H4 (cell line): ENCODE measurements around the gene PAX5. TPM values are rescaled to one million over a fixed set of nuclear protein-coding genes. Genes with fewer than 3 reads are reported as not detected.

Source experiments
- DNase-seq: peaks from one replicate; pipeline ENCODE4 v3.0.0-alpha.2; 2015; ENCODE audit warnings: low spot score
- total RNA-seq: library from RNA; depleted of rRNA; stranded (reverse); fragments of >200 nt; shearing (Covaris generic); gene quantifications from 2 replicates; pipeline ENCODE4 v1.2.3, GENCODE V29; 2014

PAX5 gene
- total RNA-seq, 1 experiment from 2014 or later: not detected

DNA sequence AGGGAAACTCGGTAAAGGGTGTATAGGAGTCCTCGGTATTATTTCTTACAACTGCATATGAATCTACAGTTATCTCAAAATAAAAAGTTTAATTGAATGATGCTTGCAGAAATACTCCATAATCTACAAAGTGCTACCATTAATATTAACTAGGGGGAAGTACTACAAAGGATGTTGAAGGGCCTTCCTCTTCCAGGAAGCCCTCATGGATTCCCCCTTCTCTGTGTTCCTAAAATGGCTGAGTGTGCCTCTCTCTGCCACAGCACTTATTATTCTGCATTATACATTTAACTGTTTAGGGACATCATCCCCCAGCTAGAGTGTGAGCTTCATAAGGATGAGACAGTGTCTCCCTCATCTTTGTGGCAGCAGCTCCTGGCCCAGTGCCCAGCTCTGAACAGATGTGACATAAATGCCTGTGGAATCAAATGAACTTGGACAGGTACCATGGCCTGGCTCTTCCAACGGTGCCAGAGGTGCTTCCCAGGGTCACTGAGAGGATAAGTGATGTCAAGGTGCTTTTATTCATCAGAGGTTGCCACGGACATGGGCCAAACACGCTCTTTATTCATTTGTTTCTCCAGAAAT lies 99.5 kb downstream of the PAX5 start:
- no peak for DNase-seq

DNA sequence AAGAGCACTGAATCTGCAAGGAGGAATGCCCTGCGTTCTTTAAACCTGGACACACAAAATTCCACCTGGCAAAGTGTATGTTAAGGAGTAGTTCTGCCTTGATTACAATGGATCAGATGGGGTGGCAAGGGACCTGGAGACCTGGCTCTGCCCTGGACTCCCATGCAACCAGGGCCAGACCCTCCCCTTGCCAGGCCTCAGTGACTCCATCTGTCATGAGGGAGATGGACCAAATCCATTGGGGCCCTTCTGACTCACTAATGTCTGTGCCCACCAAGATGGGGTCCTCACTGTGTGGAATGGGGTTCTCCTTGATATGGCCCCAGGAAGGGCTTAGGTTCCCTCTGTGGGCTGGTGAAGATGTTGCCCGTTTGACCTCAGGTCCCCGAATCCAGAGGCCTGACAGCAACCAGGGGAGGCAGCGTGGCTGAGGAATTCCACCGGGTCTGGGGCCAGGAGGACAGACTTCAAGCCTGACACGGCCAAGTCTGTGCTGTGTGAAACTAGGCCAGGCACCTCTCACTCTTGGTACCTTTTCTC lies 100.3 kb downstream of the PAX5 start:
- DNase-seq: no peak

DNA sequence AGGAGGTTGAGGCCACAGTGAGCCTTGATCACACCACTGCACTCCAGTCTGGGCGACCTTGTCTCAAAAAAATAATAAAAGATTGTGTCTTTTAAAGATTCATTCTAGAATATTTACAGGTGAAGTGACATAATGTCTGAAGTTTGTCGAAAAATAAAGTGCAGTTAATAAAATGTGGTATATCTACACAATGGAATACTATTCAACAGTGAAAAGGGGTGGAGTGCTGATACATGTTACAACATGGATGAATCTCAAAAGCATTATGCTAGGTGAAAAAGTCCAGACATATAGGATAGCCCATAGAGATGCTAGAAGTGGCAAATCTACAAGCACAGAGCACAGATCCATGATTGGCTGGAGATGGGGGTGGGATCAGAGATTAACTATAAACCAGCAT lies 101.9 kb downstream of the PAX5 start:
- DNase-seq: no peak

DNA sequence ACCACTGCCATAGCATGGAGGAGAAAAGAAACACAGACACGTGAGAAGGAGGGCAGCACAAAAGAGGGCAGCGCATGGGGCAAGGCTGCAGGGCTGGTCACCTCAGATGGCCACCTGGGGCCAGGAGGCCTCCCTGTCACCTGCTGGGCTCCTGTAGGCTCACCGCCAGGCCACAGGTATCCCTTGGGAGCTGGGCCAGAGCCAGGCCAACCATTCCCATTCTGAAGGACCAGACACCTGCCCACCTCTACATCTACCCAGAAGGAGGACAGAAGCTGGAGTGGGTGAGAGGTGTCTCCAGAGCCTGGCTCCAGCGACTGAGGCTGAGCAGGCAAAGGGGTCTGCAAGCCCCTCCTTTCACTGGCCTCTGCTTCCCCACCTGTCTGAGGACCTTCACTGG lies 103.1 kb downstream of the PAX5 start:
- DNase-seq: no peak

DNA sequence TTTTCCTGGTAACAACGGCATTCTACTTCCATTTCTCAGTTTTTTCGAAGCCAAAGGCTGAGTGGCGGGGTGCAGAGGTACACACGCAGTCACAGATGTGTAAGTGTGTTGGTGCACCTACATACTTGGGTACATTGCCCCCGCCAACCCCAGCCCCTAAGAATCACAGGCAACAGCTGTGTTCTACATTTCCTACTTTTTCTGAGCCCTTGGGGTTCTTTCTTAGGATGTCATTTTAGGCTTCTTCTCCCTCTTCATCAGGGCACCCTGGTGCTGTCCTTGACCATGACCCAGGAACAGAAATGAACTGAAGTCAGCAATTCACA lies 104.8 kb downstream of the PAX5 start:
- no peak for DNase-seq

DNA sequence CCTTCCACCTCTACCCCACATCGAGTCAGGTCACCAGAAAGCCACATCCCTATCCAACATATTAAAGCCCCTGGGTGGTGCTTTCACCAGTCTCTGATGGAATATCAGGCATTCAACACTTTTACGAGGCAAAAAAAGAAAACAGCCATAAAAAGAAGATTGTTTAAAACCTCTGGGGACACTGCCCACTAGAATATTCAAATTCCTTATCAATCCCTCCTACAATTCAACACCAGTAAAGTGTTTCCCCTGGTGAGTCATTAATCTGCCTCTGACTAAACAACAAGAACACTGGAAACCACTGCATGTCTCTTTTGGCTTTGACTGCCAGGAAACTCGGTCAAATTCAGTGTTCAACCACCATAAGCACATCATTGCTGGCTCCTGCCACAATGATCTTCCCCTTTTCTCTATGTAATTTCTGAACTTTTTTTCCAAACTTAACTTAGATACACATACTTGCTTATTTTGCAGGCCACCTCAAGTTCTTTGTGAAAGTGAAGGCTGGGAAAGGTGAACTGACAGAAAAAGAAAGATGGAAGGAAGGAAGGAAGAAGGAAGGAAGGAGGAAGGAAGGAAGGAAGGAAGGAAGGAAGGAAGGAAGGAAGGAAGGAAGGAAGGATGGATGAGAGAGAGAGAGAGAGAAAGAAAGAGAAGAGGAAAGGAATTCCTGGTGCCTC lies 105.3 kb downstream of the PAX5 start:
- DNase-seq: peak; percentile 77

DNA sequence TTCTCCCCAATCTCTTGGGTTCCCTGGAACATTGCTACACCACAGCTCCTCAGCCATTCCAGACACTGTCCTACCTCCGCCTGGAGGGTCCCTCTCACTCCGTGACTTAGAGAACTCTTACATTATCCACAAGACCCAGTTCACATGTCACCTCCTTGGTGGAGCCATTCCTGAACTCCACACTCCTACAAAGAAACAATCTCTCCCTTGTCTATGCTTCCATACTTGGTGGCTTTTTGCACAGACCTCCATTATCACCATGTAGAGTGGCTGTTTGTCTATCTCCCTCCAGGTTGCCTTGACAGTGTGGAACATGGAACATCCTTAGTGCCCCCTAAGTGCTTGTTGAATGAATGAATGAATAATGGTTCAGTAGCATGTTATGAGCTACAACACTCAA lies 105.9 kb downstream of the PAX5 start:
- no peak for DNase-seq

DNA sequence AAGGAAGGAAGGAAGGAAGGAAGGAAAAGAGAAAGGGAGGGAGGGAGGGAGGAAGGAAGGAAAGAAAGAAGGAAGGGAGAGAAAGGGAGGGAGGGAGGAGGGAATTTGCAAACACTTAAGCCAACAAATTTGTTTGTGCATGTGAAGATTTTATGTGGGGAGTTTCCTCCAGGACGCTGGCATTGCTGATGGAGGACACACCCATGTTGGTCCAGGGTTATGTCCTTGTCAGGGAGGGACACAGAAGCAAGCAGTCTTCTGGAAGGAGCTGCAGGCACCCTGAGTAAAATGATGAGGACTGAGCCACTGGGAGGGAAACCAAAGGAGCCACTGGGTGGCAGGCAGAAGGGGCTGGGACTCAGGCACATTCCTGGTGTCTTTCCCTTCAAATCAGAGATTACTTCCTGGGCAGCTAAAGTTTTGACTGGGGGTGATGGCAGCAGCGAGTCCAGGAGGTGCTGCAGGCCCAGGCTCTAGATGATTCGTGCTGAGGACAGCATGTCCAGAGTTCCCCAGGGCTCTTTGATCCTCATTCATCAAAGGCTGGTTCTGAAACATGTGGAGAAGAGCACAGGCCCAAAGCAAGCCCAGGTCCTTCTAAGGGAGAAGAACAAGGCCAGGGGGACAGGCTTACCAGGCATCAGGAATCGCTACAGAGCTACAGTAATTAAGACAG lies 109.2 kb downstream of the PAX5 start:
- DNase-seq: no peak

DNA sequence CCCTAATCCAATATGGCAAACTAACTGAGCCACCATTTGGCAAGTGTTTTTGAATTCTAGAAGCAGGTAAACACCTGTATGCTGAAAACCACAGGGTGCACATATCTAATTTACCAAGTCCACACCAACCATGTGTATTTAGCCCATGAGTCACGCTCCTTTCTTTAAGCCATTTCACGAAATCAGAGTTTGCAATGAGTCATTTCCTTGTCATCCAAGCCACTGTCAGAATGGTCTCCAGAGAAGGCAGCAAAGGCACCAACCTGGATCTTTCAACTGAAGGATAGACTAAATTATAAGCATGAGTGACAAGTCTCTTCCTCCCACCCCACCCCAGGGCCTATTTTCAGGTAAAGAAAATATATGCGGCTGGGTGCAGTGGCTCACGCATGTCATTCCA lies 110.0 kb downstream of the PAX5 start:
- DNase-seq: peak; percentile 94

DNA sequence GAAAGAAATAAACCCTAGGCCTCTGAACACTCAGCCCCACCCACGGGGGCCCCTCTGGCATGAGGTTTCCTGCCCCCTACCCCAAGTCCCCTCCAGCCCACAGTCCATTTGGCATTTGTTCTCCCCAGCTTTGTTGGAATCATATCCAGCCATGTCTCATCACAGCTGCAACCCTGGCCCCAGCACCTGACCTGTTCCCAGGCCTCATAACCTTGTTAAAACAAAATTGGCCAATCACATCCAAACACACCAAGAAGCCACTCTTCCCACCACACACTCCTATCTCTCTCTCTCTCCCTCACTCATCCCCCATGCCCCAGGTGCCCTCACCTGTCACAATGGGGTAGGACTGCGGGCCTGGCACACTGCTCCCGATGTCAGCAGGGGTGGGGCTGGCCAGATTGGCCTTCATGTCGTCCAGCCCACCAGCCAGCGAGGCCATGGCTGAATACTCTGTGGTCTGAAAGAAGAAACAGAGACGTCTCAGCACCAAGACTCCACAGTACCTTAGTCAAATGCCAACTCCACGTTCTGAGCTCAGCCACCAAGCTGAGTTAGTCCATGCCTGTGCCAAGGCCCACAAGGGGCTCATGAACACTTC lies 110.9 kb downstream of the PAX5 start:
- DNase-seq: no peak

DNA sequence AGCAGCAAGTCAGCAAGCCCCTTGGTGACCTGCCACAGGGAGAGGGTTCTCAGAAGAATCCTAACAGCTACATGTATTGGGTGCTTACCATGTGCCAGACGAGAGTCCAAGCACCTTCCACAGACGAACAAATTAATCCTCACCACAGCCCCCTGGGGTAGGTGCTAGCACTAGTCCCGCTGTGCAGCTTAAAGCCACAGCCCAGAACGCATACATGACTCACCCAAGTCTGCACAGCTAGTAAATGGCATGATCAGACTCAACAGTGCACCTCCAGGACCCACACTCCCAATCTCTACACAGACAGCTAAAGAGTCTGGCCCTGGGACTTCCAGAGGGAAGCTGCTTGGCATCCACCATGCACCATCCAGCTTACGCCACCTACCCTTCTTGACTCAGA lies 111.5 kb downstream of the PAX5 start:
- DNase-seq: peak; percentile 62

DNA sequence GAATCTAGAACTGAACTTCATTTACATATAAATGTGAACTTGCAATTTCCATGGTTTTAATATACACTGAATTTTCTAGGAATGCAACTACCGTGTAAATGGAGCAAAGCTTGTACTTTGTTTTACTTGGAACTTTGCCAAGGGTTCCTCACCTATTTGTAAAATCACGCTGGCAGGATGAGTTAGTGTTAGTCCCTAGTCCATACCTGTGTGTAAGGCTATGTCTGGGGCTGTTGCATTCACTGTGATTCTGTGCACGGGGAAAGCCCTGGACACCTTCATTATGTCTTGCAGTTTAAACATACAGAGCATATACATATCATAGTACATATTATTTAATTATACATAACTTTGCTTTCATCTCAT lies 119.9 kb downstream of the PAX5 start:
- no peak for DNase-seq

DNA sequence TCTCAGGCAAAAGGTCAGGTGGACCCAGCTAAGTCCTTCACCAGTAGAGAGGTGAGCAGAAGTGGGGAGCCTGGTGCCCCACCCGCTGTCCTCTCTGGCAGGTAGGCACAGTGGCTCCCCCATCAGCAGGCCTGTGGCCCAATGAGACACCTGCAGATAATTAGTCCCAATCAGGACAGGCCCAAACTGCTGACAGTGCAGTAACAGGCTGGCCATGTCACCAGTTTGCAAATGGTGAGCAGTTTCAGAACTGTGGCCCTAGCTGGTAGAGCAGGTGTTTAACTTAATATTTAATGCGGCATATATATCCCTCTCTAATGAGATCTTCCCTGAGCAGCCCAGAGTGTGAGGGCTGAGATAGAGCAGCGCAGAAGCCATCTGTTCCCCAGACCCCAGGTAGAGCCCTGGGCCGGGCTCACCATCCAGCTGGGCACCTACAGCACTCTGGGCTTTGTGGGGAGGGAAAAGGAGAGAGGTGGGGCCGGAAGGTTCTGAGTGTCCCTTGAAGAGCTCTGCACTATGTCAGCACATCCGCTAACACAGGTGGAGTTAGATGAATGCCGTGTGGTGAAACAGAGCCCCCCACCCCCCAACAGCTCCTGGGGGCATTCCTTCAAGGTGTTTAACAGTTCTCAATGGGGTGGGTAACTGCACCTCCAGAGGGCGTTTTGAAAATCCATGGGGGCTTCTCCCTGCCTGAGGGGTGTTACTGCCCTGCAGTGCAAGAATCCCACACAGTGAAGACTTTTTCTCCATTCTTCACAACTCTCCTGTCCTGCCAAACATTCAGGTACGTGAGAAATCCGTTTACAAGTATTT lies 120.5 kb downstream of the PAX5 start:
- DNase-seq: no peak

DNA sequence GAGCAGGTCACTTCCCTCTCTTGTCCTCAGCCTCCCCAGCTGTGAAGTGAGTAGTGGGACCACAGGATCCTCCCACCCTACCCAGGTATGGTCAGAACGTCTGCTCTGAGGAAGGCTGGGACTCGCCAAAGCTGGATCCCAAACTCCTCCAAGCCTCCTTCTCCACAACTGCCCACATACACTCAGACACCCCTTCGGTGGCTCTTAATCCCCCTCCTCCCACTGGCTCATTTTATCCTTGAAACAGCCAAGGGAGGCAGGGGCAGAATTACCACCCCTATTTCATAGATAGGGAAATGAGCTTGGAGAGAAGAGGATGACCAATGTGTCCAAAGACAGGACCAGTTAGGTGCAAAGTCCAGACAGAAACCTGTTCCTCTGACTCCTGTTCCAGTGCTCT lies 121.4 kb downstream of the PAX5 start:
- DNase-seq: no peak

DNA sequence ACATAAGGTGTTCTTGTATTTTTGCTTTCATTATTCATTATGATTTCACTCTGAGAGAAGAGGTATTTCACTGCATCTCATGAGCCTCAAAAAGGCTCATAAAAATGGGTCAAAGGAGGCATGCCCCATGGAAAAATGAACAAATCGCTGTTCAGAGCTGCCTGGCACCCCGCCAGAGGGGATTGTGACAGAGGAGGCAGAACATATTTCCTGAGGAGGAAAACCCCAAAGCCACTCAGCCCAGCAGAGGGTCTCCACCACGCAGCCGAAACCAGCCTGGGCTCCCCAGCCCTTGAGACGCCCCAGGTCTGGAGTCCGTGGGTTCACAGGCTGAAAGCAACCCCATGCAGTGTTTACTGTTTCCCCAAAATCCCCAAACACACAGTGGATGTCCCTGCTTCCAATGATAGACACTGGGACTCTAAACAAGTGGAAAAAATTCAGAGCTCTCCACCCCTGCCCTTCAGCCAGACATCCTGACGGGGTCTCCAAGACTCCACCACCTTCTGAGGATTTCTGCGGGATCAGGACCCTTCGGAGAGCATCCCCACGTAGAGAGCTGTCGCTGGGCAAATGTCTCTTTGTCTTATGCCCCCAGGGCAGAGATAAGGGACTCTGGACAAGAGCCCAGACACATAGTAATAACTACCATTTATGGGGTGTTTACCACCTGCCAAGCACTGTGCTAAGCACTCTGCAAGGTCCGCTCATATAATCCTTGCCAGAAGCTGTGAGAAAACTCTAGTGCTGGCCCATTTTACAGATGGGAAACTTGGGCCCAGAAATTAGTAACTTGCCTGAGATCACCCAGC lies 122.3 kb downstream of the PAX5 start:
- no peak for DNase-seq

DNA sequence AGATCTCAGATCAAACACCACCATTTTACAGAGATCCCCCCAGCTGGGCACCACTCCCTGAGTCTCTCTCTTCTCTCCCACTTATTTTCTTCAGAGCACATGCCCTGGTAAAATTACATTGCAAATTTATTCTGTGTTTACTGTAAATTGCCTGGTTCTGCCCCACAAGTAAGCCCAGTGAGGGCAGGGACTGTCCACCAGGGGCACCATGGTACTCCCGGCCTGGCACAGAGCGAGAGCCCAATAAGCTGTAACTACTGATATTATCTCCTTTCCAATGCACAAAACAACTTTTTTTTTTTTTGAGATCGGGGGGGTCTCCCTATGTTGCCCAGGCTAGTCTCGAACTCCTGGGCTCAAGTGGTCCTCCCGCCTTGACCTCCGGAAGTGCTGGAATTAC lies 123.0 kb downstream of the PAX5 start:
- no peak for DNase-seq

DNA sequence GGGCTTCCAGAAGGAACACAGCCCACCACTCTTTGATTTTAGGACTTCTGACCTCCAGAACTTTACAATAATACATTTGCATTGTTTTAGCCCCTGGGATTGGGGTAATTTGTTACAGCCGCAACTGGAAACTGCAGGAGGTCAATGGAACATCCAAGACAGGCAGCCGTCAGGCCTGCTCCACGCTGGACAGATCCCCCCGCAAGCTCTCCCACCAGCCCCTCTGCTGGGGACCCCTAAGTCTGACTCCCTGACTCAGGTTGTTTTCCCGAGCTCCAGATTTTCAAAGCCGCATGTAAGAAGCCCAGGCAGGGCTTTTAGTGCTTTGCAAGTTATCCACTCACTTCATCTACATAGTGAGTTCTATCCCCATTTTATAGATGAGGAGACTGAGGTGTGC lies 127.6 kb downstream of the PAX5 start:
- DNase-seq: no peak

DNA sequence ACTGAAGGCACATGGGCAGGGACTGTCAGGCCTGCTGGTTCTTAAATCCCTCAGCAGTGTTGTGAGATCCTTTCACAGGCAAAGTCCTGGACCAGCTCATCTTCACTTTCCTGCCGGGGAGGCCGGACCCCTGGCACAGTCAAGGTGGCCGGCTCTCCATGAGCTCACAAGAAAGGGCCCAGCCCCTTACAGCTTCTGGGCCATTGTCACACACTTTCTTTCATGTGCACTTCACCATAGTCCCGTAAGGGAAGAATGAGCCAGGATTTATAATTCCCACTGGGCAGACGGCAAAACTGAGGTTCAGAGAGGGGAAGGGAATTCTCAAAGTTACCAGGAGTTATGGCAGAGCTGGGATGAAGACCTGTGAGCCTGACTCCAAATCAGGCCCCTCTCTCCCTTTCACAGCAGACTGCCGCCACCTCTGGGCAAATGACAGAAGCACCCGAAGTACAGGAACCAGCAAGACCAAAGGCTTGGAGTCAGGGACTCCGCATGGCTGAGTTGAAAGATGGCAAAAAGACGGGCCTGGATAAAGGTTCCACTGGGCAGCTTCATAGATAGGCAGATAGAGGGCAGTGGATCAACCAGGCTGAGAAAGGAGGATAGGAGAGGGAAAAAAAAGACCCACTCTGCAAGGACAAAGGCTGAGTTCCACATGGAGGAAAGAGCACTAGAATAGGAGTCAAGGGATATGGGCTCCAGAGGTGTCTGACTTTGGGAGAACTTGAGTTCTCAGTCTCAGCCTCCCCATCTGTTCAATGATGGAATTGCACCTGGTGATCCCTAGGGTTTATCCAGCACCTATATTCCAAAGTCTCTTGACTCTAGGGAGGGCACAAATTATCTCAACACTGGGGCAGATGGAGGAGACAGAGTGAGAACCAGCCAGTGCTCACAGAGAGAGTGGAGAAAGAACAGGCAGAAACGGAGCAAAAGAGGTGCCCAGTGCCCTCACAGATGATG lies 128.7 kb downstream of the PAX5 start:
- no peak for DNase-seq

DNA sequence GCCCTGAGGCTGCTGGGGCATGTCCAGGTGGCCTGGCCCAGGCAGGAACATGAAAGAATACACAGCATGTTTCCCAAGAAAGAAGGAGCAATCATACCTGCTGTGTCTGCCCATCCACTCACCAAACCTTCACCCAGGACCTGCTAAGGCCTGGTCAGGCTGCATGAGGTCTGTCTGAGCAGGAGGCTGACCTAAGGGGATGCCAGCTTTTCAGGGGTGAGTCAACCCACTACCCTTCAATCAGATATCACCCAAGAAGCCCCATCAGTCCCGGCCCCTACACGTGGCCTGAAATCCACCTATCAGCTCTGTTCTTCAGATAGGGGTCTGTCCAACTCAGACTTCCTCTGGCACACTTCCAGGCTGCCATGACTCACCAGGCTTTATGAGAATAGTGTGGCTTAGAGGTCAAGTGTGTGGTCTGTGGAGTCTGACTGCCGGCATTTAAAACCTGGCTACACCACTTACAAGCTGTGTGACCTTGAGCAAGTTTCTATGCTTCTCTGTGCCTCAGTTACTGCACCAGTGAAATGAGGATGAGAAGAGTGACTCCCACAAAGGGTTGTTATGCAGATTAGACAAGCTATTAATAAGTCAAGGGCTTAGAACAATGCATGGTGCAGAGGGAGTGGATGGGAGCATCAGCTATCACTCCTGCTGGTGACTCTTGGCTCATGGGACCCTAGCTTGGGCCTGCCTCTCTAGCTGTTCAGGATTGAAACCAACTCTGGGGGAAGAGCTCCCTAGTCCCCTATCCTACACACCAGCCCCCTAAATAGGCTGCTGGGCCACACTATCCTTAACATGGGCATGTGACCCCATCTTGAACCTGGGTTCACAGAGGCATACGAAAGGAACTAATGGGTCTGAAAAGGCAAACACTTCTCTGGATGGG lies 130.3 kb downstream of the PAX5 start:
- DNase-seq: peak; percentile 86
